ENCODE data around the gene ZNF268.
"Not testable (repeated sequence)": the region's sequence is repeated elsewhere in the genome, so short reads cannot be mapped to it uniquely, and the experiment has no call there.

Gene ZNF268

DNA sequence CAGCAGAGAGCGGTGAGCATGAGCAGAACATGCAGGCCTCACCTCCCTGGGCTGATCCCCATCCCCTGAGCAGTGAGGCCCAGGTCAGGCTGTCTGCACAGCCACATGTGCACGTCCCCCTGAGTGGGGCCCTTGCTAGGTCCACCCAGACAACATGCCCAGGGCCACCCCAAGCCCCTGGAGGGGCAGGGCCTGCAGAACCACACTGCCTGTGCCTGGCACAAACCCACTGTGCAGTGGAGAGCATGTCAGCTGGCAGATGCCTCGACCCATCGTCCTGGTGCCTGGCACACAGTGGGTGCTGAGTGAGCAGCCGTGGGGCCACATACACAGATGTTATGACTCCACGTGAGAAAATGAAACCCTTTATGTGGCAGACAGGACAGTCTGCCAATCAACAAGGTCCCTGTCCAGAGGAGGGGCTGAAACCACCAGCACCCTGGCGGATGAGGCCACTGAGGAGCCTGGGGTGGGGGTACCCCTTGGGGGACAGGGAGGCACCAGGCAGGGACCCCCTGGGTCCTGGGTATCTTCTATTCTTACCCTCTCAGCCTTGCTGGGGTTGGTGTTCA, 46.1 kb downstream of the ZNF268 start:
- DNase-seq (ENCODE audit: low read depth) = no peak

DNA sequence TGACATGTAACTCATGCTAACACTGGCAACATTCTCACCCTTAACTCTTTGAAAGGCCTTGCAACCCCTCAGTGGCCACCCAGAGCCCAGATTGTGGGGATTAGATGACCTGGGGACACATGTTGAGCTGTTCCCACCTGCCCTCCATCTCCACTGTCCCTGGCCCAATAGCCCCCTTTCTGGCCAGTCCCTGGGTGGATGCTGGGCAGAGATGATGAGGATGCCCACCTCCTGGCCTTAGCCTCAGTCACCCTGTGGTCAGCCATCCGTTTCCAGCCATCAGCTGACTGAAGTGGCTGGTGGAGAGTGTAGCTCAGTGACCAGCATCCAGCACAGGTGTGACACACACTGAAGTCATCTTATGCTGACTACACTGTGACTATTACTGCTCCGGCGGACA, 49.7 kb downstream of the ZNF268 start:
- DNase-seq (ENCODE audit: low read depth) = no peak

DNA sequence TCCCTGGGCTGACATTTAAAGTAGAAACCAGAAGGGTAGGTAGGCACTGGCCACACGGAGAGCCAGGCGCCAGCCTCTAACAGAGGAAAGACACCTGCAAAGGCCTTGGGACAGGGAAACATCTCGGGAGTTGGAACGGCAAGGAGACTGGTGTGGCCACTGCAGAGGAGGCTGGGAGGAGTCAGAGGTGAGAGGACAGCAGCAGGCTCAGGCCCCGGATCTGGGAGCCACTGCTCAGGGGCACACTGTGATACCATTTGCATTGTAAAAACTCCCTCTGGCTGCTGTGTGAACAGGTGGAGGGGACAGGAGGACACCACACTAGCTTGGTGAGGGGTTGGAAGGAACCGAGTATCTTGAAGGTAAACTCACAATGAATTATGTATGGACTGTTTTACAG, 51.7 kb downstream of the ZNF268 start:
- DNase-seq (ENCODE audit: low read depth) = no peak

DNA sequence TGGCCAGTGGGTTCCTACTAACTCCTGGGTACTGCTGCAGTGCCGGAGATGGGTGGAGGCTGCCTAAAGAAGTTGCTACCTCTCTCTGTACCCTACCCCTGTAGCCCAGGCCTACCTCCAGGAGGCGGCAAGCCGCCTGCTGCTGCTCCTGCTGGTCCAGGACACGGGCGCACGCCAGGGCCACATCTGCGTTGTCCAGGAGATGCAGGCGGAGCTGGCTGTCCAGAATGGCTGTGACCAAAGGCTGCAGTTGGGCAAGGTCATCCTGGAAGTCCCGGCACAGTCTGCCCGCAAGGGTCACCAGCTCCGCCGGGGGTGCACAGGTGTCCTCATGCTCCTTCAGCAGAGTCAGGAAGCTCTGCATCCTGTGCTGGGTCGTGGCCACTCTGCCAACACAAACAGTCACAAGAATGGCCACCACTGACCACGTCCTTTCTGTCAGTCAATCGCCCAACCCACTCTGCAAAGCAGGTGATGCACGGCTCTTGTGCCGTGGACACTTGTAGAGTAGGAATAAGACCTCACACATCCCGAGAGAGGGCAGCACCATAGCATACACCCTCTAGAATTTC, 52.8 kb downstream of the ZNF268 start:
- no peak for DNase-seq (ENCODE audit: low read depth)

DNA sequence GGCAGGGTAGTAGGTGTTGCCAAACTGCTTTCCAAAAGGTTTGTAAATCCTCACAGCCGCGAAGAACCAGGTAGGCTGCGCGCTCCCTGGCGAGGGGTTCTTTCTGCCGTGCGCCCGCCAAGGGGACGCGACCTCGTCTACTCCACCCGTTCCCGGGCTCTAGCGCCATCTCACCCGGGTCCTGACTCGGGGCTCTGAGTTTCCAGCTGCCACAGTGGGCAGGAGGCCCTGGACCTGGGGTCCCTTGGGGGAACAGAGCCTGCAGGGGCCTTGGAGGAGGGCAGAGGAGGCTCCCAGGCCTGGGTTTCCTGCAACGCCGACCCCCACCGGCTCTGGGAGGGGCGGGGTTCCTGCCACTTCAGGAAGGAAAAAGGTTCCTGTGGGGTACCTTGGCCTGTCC, 53.7 kb downstream of the ZNF268 start:
- DNase-seq (ENCODE audit: low read depth) = no peak

DNA sequence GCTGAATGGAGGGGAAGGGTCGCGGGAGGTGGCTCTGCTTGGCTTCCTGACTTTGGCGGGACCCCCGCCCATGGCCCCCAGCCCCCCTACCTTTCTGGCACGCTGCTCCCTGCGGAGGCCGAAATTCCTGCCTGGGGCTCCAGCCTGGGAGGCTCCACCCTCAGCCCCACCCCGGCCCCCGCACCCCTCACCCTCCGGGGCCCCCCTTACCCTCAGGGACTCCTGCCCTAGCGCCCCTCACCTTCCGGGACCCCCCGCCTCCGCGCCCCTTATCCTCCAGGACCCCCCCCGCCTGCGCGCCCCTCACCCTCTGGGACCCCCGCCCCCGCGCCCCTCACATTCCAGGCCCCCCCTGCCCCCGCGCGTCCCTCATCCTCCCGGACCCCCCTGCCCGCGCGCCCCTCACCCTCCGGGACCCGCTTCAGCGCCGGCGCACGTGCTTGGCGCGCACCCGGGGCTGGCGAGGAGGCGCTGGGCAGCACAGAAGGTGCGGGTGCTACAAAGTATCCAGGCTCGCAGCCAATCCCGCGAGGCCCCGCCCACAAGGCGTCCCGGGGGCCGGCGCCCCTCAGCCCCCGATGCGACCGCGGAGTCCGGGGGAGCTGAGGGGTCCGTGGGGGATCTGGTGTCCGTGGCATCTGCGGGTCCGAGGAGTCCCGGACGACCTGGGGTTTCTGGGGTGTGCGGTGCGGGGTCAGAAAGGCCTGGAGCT, 54.3 kb downstream of the ZNF268 start, which contains the start of gene ANHX:
Gene ANHX (minus strand): TSS at position 477 of the 712 bp plus-strand sequence. CDS start 1,521 bp downstream, outside the sequence.
- no peak for DNase-seq (ENCODE audit: low read depth)

DNA sequence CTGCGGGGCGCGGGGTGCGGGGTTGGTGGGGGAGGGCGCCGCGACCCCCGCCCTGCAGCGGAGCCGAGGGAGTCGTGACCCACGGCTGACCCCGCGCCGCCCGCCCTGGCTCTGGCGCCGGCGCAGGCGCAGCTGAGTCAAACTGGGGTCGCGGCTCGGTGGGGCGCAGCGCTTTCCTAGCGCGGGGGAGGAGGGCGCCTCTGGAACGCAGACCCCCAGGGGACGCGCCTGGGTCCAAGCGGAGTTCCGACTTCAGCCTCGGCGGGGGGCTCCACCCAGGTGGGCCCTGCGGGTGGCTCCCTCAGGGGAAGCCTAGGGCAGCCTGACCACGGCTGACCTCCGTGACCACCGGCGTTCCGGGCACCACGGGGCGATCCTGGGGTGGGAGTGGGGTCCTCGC, 54.8 kb downstream of the ZNF268 start:
- DNase-seq (ENCODE audit: low read depth) = no peak

DNA sequence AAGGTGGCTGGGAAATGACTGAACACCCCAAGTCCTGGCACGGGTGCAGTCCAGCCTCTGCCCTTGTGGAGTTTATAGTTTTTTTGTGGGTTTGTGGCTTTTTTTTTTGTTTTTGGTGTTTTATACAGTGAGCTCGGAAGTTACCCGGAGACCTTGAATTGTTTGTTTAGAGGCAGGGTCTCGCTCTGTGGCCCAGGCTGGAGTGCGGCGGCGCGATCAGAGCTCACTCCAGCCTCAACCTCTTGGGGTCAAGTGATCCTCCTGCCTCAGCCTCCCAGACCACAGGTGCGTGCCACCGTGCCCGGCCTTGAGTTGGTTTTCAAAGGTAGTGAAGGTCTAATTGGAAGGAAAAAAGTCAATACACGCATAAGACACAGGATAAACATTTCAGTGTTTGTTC, 55.3 kb downstream of the ZNF268 start:
- no peak for DNase-seq (ENCODE audit: low read depth)

DNA sequence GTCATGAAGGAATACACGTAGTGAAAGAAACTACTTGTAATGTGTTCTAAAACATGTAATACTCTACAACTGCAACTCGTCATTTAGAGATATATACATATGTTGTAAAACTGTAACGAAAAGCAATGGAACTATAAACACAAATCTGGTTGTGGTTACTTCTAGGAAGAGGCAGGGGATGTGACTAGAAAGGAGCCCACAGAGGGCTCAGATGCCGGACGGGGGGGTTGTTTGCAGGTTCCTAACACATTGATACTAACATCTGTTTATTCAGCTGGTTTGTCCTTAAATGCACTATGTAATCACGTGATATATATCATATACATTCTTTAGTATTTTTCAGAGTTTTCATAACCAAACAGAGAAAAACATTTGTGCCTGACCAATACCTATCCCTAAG, 70.4 kb downstream of the ZNF268 start:
- DNase-seq (ENCODE audit: low read depth) = no peak

DNA sequence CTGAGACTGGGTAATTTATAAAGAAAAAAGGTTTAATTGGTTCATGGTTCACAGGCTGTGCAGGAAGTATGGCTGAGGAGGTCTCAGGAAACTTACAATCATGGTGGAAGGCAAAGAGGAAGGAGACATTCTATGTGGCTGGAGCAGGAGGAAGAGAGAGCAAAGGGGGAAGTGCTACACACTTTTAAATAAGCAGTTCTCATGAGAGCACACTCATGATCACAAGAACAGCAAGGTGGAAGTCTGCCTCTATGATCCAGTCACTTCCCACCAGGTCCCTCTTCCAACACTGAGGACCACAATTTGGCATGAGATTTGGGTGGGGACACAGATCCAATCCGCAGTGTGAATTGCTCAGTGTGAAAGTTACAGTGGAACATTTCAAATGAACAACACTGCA, 74.5 kb downstream of the ZNF268 start:
- DNase-seq (ENCODE audit: low read depth) = not testable (repeated sequence)

DNA sequence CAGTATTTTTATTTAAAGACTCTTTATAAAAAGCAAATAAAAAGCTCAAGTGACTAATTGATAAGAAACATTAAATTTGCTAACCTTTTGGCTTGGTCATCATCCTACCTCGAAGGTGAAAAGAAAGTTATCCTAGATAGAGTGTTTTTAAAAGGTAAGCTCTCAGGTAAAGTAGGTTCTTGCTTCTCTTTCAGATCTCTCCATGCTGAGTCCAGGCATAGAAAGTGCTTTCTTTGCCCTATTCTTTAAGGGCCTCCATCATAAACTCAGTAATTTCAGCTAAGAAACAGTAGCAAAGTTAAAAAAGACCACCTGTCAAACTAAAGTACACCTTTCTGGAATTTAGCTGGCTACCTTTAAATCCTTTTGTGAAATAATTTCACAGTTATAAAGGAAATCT, 75.0 kb downstream of the ZNF268 start:
- DNase-seq (ENCODE audit: low read depth) = no peak

DNA sequence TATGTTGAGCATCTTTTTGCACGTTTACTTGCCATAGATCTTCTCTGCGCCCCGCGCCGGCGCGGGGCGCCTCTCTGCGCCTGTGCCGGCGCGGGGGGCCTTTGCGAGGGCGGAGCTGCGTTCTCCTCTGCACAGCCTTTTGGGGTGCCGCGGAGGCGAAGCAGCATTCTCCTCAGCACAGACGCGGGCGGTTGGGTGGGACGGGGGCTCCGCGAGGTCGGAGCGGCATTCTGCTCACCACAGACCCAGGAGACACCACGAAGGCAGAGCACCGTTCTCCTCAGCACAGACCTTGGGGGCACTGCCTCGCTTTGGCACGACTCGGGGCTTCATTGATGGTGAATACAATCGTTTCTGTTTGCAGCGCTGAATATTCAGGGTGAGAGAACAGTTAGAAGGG, 82.9 kb downstream of the ZNF268 start:
- no peak for DNase-seq (ENCODE audit: low read depth)
